ENCODE measurements around the gene GPR61.

- TF ChIP-seq CTCF (IDR thresholded peaks at IDR 0.05; ENCODE audit: low read length), result no peak
- no peak for TF ChIP-seq EZH2 (IDR thresholded peaks at IDR 0.05; ENCODE audit: borderline replicate concordance, low read length)
Measured at GRCh38 chr1:109529881-109530456, 9.7 kb upstream of the GPR61 start.
